H1 (cell line): ENCODE measurements around the gene MEF2A. TPM values are rescaled to one million over a fixed set of nuclear protein-coding genes. Genes with fewer than 3 reads are reported as not detected.

Experiments
- CTCF ChIA-PET: fragments of 300-600 bp; sonication (Branson Sonifier 250); formaldehyde crosslinking; loops from one replicate; lab custom pipeline; 2021; ENCODE audit not compliant: partially characterized antibody; lab: Charles Lee
- POLR2A ChIA-PET: fragments of 300-600 bp; sonication (Branson Sonifier 250); formaldehyde crosslinking; loops from one replicate; lab custom pipeline; 2021; ENCODE audit warnings: inconsistent platforms; ENCODE audit not compliant: partially characterized antibody; lab: Charles Lee
- DNase-seq, 2 experiments: peaks; one replicate each; pipeline versions ENCODE4 v3.0.0 to v3.0.0-alpha.2; 2010 to 2022; ENCODE audit warnings: low spot score in 2 of 2, low read depth in 1 of 2, mixed read lengths in 1 of 2
- FAIRE-seq: peaks from 2 replicates; lab custom pipeline; 2011; peaks lifted over from hg19 to GRCh38; lab: Jason Lieb, UNC
- H2AFZ ChIP-seq: 2 replicates; pipeline ENCODE4 v1.8.1; 2012; ENCODE audit warnings: low read length, inconsistent platforms
- H2AK5ac ChIP-seq: 2 replicates; pipeline ENCODE4 v1.6.1; 2013; ENCODE audit warnings: low read depth, low read length
- H2BK120ac ChIP-seq: replicated peaks from 2 replicates; pipeline ENCODE3; 2013; ENCODE audit warnings: low read depth, low read length, inconsistent platforms
- H2BK12ac ChIP-seq: 2 replicates; pipeline ENCODE4 v1.6.1; 2013; ENCODE audit warnings: low read depth, low read length
- H2BK15ac ChIP-seq: 2 replicates; pipeline ENCODE4 v1.6.1; 2013; ENCODE audit warnings: low read length
- H2BK20ac ChIP-seq: 2 replicates; pipeline ENCODE4 v1.6.1; 2013; ENCODE audit warnings: low read length
- H2BK5ac ChIP-seq: 2 replicates; pipeline ENCODE4 v1.6.1; 2013; ENCODE audit warnings: low read depth, low read length
- H3K14ac ChIP-seq: 2 replicates; pipeline ENCODE4 v1.6.1; 2013; ENCODE audit warnings: inconsistent platforms; ENCODE audit not compliant: insufficient read length
- H3K18ac ChIP-seq: 2 replicates; pipeline ENCODE4 v1.6.1; 2013; ENCODE audit warnings: low read length; ENCODE audit errors: extremely low read depth
- H3K23ac ChIP-seq: 2 replicates; pipeline ENCODE4 v1.6.1; 2013; ENCODE audit warnings: inconsistent platforms; ENCODE audit not compliant: insufficient read length
- H3K23me2 ChIP-seq: 2 replicates; pipeline ENCODE4 v1.6.1; 2013; ENCODE audit warnings: low read depth, low read length
- H3K27ac ChIP-seq: 2 replicates; pipeline ENCODE4 v1.6.1; 2011; ENCODE audit warnings: low read depth, low read length, inconsistent platforms
- H3K27me3 ChIP-seq, 4 experiments: replicated peaks in 1 of 4; 1 replicate in 1 of 4; 2 replicates in 3 of 4; pipeline versions ENCODE4 v1.6.1 to v1.8.1; 2011 to 2013; ENCODE audit warnings: low read length in 3 of 4, mild to moderate bottlenecking in 3 of 4, inconsistent platforms in 2 of 4, mixed read lengths in 2 of 4, moderate library complexity in 1 of 4; ENCODE audit not compliant: control insufficient read depth in 3 of 4, insufficient read depth in 3 of 4; ENCODE audit errors: extremely low read depth in 1 of 4
- H3K36me3 ChIP-seq, 4 experiments: 2 replicates each; pipeline versions ENCODE4 v1.6.1 to v1.8.1; 2011 to 2013; ENCODE audit warnings: mild to moderate bottlenecking in 4 of 4, low read length in 3 of 4, moderate library complexity in 2 of 4, control low read depth in 1 of 4, inconsistent platforms in 1 of 4; ENCODE audit not compliant: insufficient read depth in 4 of 4, control insufficient read depth in 2 of 4
- H3K4ac ChIP-seq: replicated peaks from 2 replicates; pipeline ENCODE3; 2013; ENCODE audit warnings: low read length, low read depth, mixed read lengths, inconsistent platforms; ENCODE audit not compliant: insufficient read length
- H3K4me1 ChIP-seq, 4 experiments: replicated peaks in 1 of 4; 1 replicate in 1 of 4; 2 replicates in 3 of 4; pipeline versions ENCODE4 v1.6.1 to v1.8.1; 2011 to 2013; ENCODE audit warnings: low read length in 3 of 4, inconsistent platforms in 2 of 4, mixed read lengths in 1 of 4; ENCODE audit not compliant: insufficient read depth in 4 of 4, control insufficient read depth in 3 of 4
- H3K4me2 ChIP-seq, 2 experiments: 2 replicates each; pipeline versions ENCODE4 v1.6.1 to v1.8.1; 2011 to 2013; ENCODE audit warnings: low read depth in 2 of 2, low read length in 2 of 2, control low read depth in 1 of 2, inconsistent platforms in 1 of 2, mild to moderate bottlenecking in 1 of 2; ENCODE audit not compliant: insufficient read depth in 1 of 2
- H3K4me3 ChIP-seq, 4 experiments: fragments of 200-600, 300-600 bp in 1 of 4; sonication (generic), shearing (Covaris generic), sonication (Bioruptor Twin) in 1 of 4; 2 replicates each; pipeline versions ENCODE4 v1.5.1 to v1.8.1; 2011 to 2016; ENCODE audit warnings: low read length in 4 of 4, low read depth in 3 of 4, control low read depth in 2 of 4, inconsistent platforms in 2 of 4, mild to moderate bottlenecking in 2 of 4, mixed read lengths in 1 of 4, moderate library complexity in 1 of 4; ENCODE audit not compliant: insufficient read depth in 2 of 4; ENCODE audit errors: extremely low read depth in 1 of 4
- H3K56ac ChIP-seq: replicated peaks from 2 replicates; pipeline ENCODE3; 2013; ENCODE audit warnings: low read depth, mild to moderate bottlenecking, mixed read lengths, low read length, inconsistent platforms; ENCODE audit not compliant: insufficient read length
- H3K79me1 ChIP-seq: 2 replicates; pipeline ENCODE4 v1.6.1; 2013; ENCODE audit warnings: low read depth, low read length, control low read depth
- H3K79me2 ChIP-seq, 2 experiments: 2 replicates each; pipeline versions ENCODE4 v1.6.1 to v1.8.1; 2012 to 2013; ENCODE audit warnings: low read length in 2 of 2, mild to moderate bottlenecking in 2 of 2, inconsistent platforms in 1 of 2; ENCODE audit not compliant: insufficient read depth in 2 of 2, control insufficient read depth in 1 of 2
- H3K9ac ChIP-seq, 4 experiments: replicated peaks in 1 of 4; 1 replicate in 1 of 4; 2 replicates in 3 of 4; pipeline versions ENCODE4 v1.6.1 to v1.8.1; 2011 to 2013; ENCODE audit warnings: low read depth in 3 of 4, low read length in 3 of 4, control low read depth in 2 of 4, mild to moderate bottlenecking in 2 of 4, moderate library complexity in 2 of 4, inconsistent platforms in 1 of 4; ENCODE audit errors: extremely low read depth in 1 of 4
- H3K9me3 ChIP-seq, 2 experiments: 2 replicates each; pipeline versions ENCODE4 v1.6.1 to v1.8.1; 2012 to 2013; ENCODE audit warnings: mild to moderate bottlenecking in 2 of 2, moderate library complexity in 2 of 2, control low read depth in 1 of 2, inconsistent platforms in 1 of 2, low read depth in 1 of 2, low read length in 1 of 2, mixed read lengths in 1 of 2; ENCODE audit not compliant: insufficient read depth in 2 of 2
- H4K20me1 ChIP-seq, 2 experiments: replicated peaks in 1 of 2; 2 replicates each; pipeline versions ENCODE3 to v1.8.1; 2011 to 2013; ENCODE audit warnings: inconsistent platforms in 2 of 2, low read length in 2 of 2, mild to moderate bottlenecking in 1 of 2; ENCODE audit not compliant: insufficient read depth in 2 of 2, control insufficient read depth in 1 of 2
- H4K5ac ChIP-seq: 2 replicates; pipeline ENCODE4 v1.6.1; 2013; ENCODE audit warnings: low read length, low read depth, mixed read lengths, inconsistent platforms; ENCODE audit not compliant: insufficient read length
- H4K8ac ChIP-seq: 2 replicates; pipeline ENCODE4 v1.8.0; 2013; ENCODE audit warnings: mild to moderate bottlenecking, moderate library complexity, low read length, inconsistent platforms; ENCODE audit not compliant: insufficient read depth; ENCODE audit errors: extremely low read depth
- H4K91ac ChIP-seq: replicated peaks from 2 replicates; pipeline ENCODE3; 2013; ENCODE audit warnings: low read length, mixed read lengths, inconsistent platforms; ENCODE audit not compliant: insufficient read length
- CHD2 ChIP-seq: IDR thresholded peaks from 2 replicates; pipeline ENCODE4 v1.6.1; 2012; ENCODE audit warnings: low read length, improper control_type of control experiment
- CREB1 ChIP-seq: IDR thresholded peaks from 2 replicates; pipeline ENCODE4 v1.6.1; 2012; ENCODE audit warnings: inconsistent platforms
- GTF2F1 ChIP-seq: IDR thresholded peaks from 2 replicates; pipeline ENCODE4 v1.6.1; 2012; ENCODE audit warnings: low read depth, low read length, improper control_type of control experiment, borderline replicate concordance
- HDAC2 ChIP-seq, 2 experiments: fragments of 300-600 bp in 1 of 2; sonication (generic) in 1 of 2; IDR thresholded peaks; 2 replicates each; pipeline ENCODE4 v1.6.1; 2011 to 2012; ENCODE audit warnings: low read depth in 2 of 2, low read length in 2 of 2, mild to moderate bottlenecking in 2 of 2, moderate library complexity in 2 of 2, borderline replicate concordance in 1 of 2, inconsistent platforms in 1 of 2
- HDAC6 ChIP-seq: IDR thresholded peaks from one replicate; pipeline ENCODE4 v1.7.1; 2012; ENCODE audit warnings: low read depth, mild to moderate bottlenecking, inconsistent platforms, low read length, moderate library complexity
- KDM5A ChIP-seq: fragments of 200-600 bp; IDR thresholded peaks from 2 replicates; pipeline ENCODE4 v1.7.1; 2012; ENCODE audit warnings: mild to moderate bottlenecking, low read length, inconsistent platforms, mixed read lengths
- POLR2A ChIP-seq, 2 experiments: IDR thresholded peaks; 1 replicate in 1 of 2; 2 replicates in 1 of 2; pipeline ENCODE4 v1.6.1; 2011; ENCODE audit warnings: low read depth in 2 of 2, low read length in 2 of 2, mild to moderate bottlenecking in 2 of 2; ENCODE audit errors: control extremely low read depth in 1 of 2
- POLR2AphosphoS5 ChIP-seq: IDR thresholded peaks from 2 replicates; pipeline ENCODE4 v1.6.1; 2011; ENCODE audit warnings: low read depth, low read length
- RXRA ChIP-seq: IDR thresholded peaks from 2 replicates; pipeline ENCODE4 v1.6.1; 2011; ENCODE audit warnings: low read depth, mild to moderate bottlenecking, low read length, moderate library complexity; ENCODE audit not compliant: insufficient read depth
- SIRT6 ChIP-seq: IDR thresholded peaks from one replicate; pipeline ENCODE4 v1.7.1; 2012; ENCODE audit warnings: low read length, inconsistent platforms
- TBP ChIP-seq: IDR thresholded peaks from 2 replicates; pipeline ENCODE4 v1.6.1; 2011; ENCODE audit warnings: low read depth, low read length, improper control_type of control experiment
- WGBS, 2 experiments: shearing (Covaris generic) in 1 of 2; methylation state at CpG; one replicate each; pipeline versions ENCODE4 v1.1.6 to v1.1.7; 2013 to 2015; ENCODE audit warnings: low lambda C conversion rate in 2 of 2, mixed read lengths in 2 of 2, inconsistent platforms in 1 of 2, low coverage in 1 of 2, missing lambda C conversion rate in 1 of 2; ENCODE audit not compliant: insufficient replicate concordance in 2 of 2, insufficient coverage in 1 of 2, insufficient read length in 1 of 2; ENCODE audit errors: extremely low coverage in 1 of 2, missing lambda C conversion rate in 1 of 2; 5-methylcytosine and 5-hydroxymethylcytosine counted together
- polyA plus RNA-seq, 7 experiments: library from polyadenylated mRNA; depleted of rRNA in 3 of 7; stranded (reverse) in 5 of 7; unstranded in 2 of 7; fragments of >200 nt in 5 of 7; fragments of 200-250 nt in 2 of 7; gene quantifications; 1 replicate in 5 of 7; 2 replicates in 1 of 7; 4 replicates in 1 of 7; pipeline versions ENCODE4 v1.2.1 to v1.2.3, GENCODE V29; 2011 to 2013; ENCODE audit warnings: missing spikeins in 2 of 7, mixed read lengths in 2 of 7
- total RNA-seq: library from RNA; stranded (reverse); fragmentation: NEBNext Ultra II Directional; extraction: Animal tissue kit (Norgen Biotek cat#: 25700); gene quantifications from 2 replicates; pipeline ENCODE4 v1.2.1, GENCODE V29; 2021
- TF ChIP-seq, protein P1 (sequence below): IDR thresholded peaks from 2 replicates; pipeline ENCODE4 v1.6.1; 2011; ENCODE audit warnings: low read length, improper control_type of control experiment
- TF ChIP-seq, protein P2 (sequence below): IDR thresholded peaks from 2 replicates; pipeline ENCODE4 v1.6.1; 2011; ENCODE audit warnings: low read depth, mild to moderate bottlenecking, low read length; ENCODE audit not compliant: insufficient read depth
- TF ChIP-seq, protein P3 (sequence below): IDR thresholded peaks from 2 replicates; pipeline ENCODE4 v1.6.1; 2012; ENCODE audit warnings: inconsistent platforms

The MEF2A gene
- total and polyA plus RNA-seq, 2 of the 8 experiments (the other 6 are each of a cell fraction or from before 2014, with no cell fraction given) = 15.6 to 22.5 TPM

DNA sequence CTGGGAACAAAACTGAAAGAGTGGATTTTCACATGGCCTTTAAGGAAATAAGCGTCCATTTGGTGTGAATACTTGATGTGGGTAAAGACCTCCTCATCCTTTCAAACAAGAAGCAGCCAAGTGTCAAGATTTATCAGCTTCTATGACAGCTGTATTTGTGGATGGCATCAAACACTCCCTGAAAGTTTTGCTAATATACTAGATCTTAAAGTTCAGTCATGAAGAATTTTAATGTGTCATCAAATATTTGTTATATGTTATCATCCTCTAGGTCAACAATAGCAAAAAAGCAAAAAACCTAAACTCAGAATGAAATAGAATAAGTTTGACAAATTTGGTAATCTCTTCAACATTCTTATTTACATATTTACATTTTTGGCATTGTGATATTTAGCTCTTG, 196.5 kb downstream of the MEF2A start:
- Histone ChIP-seq H4K8ac (no peak overlapping the region), H3K23me2 (no peaks in the 10 kb centered on the region), H3K9ac (no peak overlapping the region), H2BK12ac (no peak overlapping the region), H3K4me1 (no peaks in the 10 kb centered on the region), H4K91ac (no peak overlapping the region), H2BK120ac (no peak overlapping the region), H3K36me3 (no peaks in the 10 kb centered on the region), H3K4ac (no peak overlapping the region), H3K27me3 (no peaks in the 10 kb centered on the region), H4K5ac (no peak overlapping the region), H2BK5ac (no peak overlapping the region), H3K18ac (no peak overlapping the region), H2AFZ (no peak overlapping the region), H2AK5ac (no peak overlapping the region), H3K14ac (no peak overlapping the region), H2BK15ac (no peak overlapping the region), H3K4me3 (no peak overlapping the region), H4K20me1 (no peaks in the 10 kb centered on the region), H3K23ac (no peak overlapping the region), H3K9me3 (no peaks in the 10 kb centered on the region), H3K79me1 (no peaks in the 10 kb centered on the region), H3K4me2 (no peak overlapping the region), H3K27ac (no peak overlapping the region), H3K79me2 (no peaks in the 10 kb centered on the region), H2BK20ac (no peak overlapping the region), H3K56ac (no peak overlapping the region)
- no peak for DNase-seq
- ChIA-PET CTCF (interaction anchor here (0.6 to 1.2 kb wide), 5 partner anchors 197 to 964 kb away, joined by 3 to 4 read pairs (median 3); no protein-coding TSS in a partner anchor), POLR2A (no interaction called here)
- no peak for FAIRE-seq
- 93% methylated on average over 1 of the region's 1 CpG; no CpG with 5 or more reads in 1 of the 2 experiments for whole genome bisulfite sequencing, 2 experiments
- TF ChIP-seq RXRA (no peak), HDAC6 (no peak), HDAC2 (IDR thresholded peaks at IDR 0.05; ENCODE audit: borderline replicate concordance in 1 of 2, low read depth in 2 of 2, low read length in 2 of 2) (no peak), POLR2A (IDR thresholded peaks at IDR 0.05; ENCODE audit: control extremely low read depth in 1 of 2, low read depth in 2 of 2, low read length in 2 of 2) (no peak), CHD2 (no peak), TBP (no peak), CREB1 (no peak), SIRT6 (no peak), KDM5A (no peak), POLR2AphosphoS5 (no peak), GTF2F1 (no peak)
- TF ChIP-seq, protein P1, sequence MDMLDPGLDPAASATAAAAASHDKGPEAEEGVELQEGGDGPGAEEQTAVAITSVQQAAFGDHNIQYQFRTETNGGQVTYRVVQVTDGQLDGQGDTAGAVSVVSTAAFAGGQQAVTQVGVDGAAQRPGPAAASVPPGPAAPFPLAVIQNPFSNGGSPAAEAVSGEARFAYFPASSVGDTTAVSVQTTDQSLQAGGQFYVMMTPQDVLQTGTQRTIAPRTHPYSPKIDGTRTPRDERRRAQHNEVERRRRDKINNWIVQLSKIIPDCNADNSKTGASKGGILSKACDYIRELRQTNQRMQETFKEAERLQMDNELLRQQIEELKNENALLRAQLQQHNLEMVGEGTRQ = no peak
- TF ChIP-seq, protein P2, sequence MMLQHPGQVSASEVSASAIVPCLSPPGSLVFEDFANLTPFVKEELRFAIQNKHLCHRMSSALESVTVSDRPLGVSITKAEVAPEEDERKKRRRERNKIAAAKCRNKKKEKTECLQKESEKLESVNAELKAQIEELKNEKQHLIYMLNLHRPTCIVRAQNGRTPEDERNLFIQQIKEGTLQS = no peak
- TF ChIP-seq, protein P3, sequence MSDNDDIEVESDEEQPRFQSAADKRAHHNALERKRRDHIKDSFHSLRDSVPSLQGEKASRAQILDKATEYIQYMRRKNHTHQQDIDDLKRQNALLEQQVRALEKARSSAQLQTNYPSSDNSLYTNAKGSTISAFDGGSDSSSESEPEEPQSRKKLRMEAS = no peak
